Neural cell (in vitro differentiated cells): Measurements from ENCODE around the gene PRIMA1. TPM values are rescaled to one million over a fixed set of nuclear protein-coding genes. Genes with fewer than 3 reads are reported as not detected.

Experiments used
- H2AFZ ChIP-seq: fragments of 200-600, 300-800 bp; sonication (generic), shearing (Covaris generic); 2 replicates; pipeline ENCODE4 v1.6.0; 2014; ENCODE audit warnings: low read depth, mild to moderate bottlenecking, antibody characterized with exemption, low read length, moderate library complexity
- H3F3A ChIP-seq: fragments of 200-600 bp; shearing (Covaris generic); 2 replicates; pipeline ENCODE4 v1.6.1; 2016; ENCODE audit warnings: mild to moderate bottlenecking, moderate library complexity, mixed read lengths, antibody characterized with exemption, low read length; ENCODE audit not compliant: insufficient read depth, poor library complexity, severe bottlenecking
- H3K27ac ChIP-seq: fragments of 200-600, 300-800 bp; sonication (generic), shearing (Covaris generic); 2 replicates; pipeline ENCODE4 v1.5.1; 2014; ENCODE audit warnings: mild to moderate bottlenecking, low read length, moderate library complexity
- H3K27me3 ChIP-seq: fragments of 300-800, 200-600 bp; sonication (generic), shearing (Covaris generic); 2 replicates; pipeline ENCODE4 v1.6.0; 2014; ENCODE audit warnings: mild to moderate bottlenecking, low read depth, low read length, moderate library complexity; ENCODE audit not compliant: insufficient read depth
- H3K36me3 ChIP-seq: fragments of 300-800, 200-600 bp; sonication (generic), shearing (Covaris generic); 2 replicates; pipeline ENCODE4 v1.5.1; 2014; ENCODE audit warnings: mild to moderate bottlenecking, antibody characterized with exemption, low read length, moderate library complexity; ENCODE audit not compliant: insufficient read depth
- H3K4me2 ChIP-seq: fragments of 300-800, 200-600 bp; sonication (generic), shearing (Covaris generic); 2 replicates; pipeline ENCODE4 v1.6.0; 2014; ENCODE audit warnings: mild to moderate bottlenecking, low read length
- H3K4me3 ChIP-seq: fragments of 300-800, 200-600 bp; sonication (generic), shearing (Covaris generic); 2 replicates; pipeline ENCODE4 v1.5.1; 2014; ENCODE audit warnings: mild to moderate bottlenecking, low read length, moderate library complexity
- H3K79me2 ChIP-seq: fragments of 200-600 bp; shearing (Covaris generic); replicated peaks from 2 replicates; pipeline ENCODE4 v1.6.0; 2014; ENCODE audit warnings: mild to moderate bottlenecking, low read length, moderate library complexity; ENCODE audit not compliant: insufficient read depth
- H3K9ac ChIP-seq: fragments of 300-800, 200-600 bp; sonication (generic), shearing (Covaris generic); 2 replicates; pipeline ENCODE4 v1.6.1; 2016; ENCODE audit warnings: mild to moderate bottlenecking, low read length, mixed read lengths
- H3K9me2 ChIP-seq: fragments of 200-600 bp; shearing (Covaris generic); 2 replicates; pipeline ENCODE4 v1.6.1; 2016; ENCODE audit warnings: mild to moderate bottlenecking, low read length, mixed read lengths; ENCODE audit not compliant: insufficient read depth
- H3K9me3 ChIP-seq: fragments of 200-600, 300-800 bp; sonication (generic), shearing (Covaris generic); 2 replicates; pipeline ENCODE4 v1.6.1; 2016; ENCODE audit warnings: mild to moderate bottlenecking, mixed run types, low read length, moderate library complexity, mixed read lengths
- H4K20me1 ChIP-seq: fragments of 200-600 bp; shearing (Covaris generic); 2 replicates; pipeline ENCODE4 v1.6.1; 2016; ENCODE audit warnings: mild to moderate bottlenecking, mixed run types; ENCODE audit not compliant: insufficient read depth
- CTCF ChIP-seq: fragments of 450-650 bp; IDR thresholded peaks from 2 replicates; pipeline ENCODE4 v1.5.1; 2014; ENCODE audit warnings: antibody characterized with exemption, mild to moderate bottlenecking, moderate library complexity; ENCODE audit not compliant: poor library complexity, severe bottlenecking
- EP300 ChIP-seq: fragments of 450-650 bp; conservative IDR thresholded peaks from 2 replicates; pipeline ENCODE4 v1.6.1; 2014; ENCODE audit warnings: antibody characterized with exemption, mild to moderate bottlenecking, moderate library complexity; ENCODE audit not compliant: poor library complexity, severe bottlenecking
- MXI1 ChIP-seq: fragments of 450-650 bp; conservative IDR thresholded peaks from 2 replicates; pipeline ENCODE4 v1.6.1; 2014; ENCODE audit warnings: antibody characterized with exemption, mild to moderate bottlenecking; ENCODE audit not compliant: poor library complexity, severe bottlenecking
- POLR2AphosphoS5 ChIP-seq: IDR thresholded peaks from 2 replicates; pipeline ENCODE4 v1.6.1; 2012
- RAD21 ChIP-seq: fragments of 450-650 bp; conservative IDR thresholded peaks from 2 replicates; pipeline ENCODE4 v1.6.1; 2014; ENCODE audit warnings: antibody characterized with exemption, mild to moderate bottlenecking, moderate library complexity
- REST ChIP-seq: IDR thresholded peaks from 2 replicates; pipeline ENCODE4 v1.6.1; 2012; ENCODE audit warnings: borderline replicate concordance
- SMC3 ChIP-seq: fragments of 450-650 bp; conservative IDR thresholded peaks from 2 replicates; pipeline ENCODE4 v1.6.1; 2014; ENCODE audit warnings: antibody characterized with exemption, mild to moderate bottlenecking, moderate library complexity; ENCODE audit not compliant: poor library complexity
- TAF1 ChIP-seq: IDR thresholded peaks from 2 replicates; pipeline ENCODE4 v1.6.1; 2012; ENCODE audit warnings: low read depth
- polyA plus RNA-seq: library from polyadenylated mRNA; depleted of rRNA; stranded (reverse); fragments of >200 nt; gene quantifications from 2 replicates; pipeline ENCODE4 v1.2.3, GENCODE V29; 2014

PRIMA1 gene
- polyA plus RNA-seq, 1 donor from 2014 or later: not detected

GRCh38 chr14:93818857-93819256, 30.6 kb upstream of the PRIMA1 start:
- Histone ChIP-seq H4K20me1 (no peaks in the 10 kb centered on the region), H2AFZ (no peak overlapping the region), H3K9ac (no peak overlapping the region), H3K4me2 (no peak overlapping the region), H3K79me2 (no peaks in the 10 kb centered on the region), H3K27ac (no peak overlapping the region), H3K4me3 (no peak overlapping the region), H3K9me2 (no peaks in the 10 kb centered on the region), H3K9me3 (peaks cover 5% of the 10 kb centered on the region), H3F3A (no peaks in the 10 kb centered on the region), H3K27me3 (no peaks in the 10 kb centered on the region), H3K36me3 (no peaks in the 10 kb centered on the region)
- TF ChIP-seq REST: no peak

GRCh38 chr14:93811676-93812075, 23.4 kb upstream of the PRIMA1 start:
- no peaks in the 10 kb centered on the region for H3F3A ChIP-seq
- TF ChIP-seq POLR2AphosphoS5 (no peak), EP300 (no peak), SMC3 (no peak), TAF1 (no peak), CTCF (no peak), MXI1 (no peak), RAD21 (no peak), REST (no peak)
- no peaks in the 10 kb centered on the region for H3K27me3 ChIP-seq
- H4K20me1 ChIP-seq: no peaks in the 10 kb centered on the region
- H3K27ac ChIP-seq: no peak overlapping the region
- H3K4me2 ChIP-seq: no peak overlapping the region
- H3K36me3 ChIP-seq: no peaks in the 10 kb centered on the region
- no peak overlapping the region for H3K4me3 ChIP-seq
- H3K9me3 ChIP-seq: peaks cover 5% of the 10 kb centered on the region
- no peaks in the 10 kb centered on the region for H3K9me2 ChIP-seq
- H3K79me2 ChIP-seq: no peaks in the 10 kb centered on the region
- no peak overlapping the region for H3K9ac ChIP-seq
- H2AFZ ChIP-seq: no peak overlapping the region
